GM19397 (cell line): ENCODE measurements around the gene TCF12.
"Not testable (repeated sequence)": the region's sequence is repeated elsewhere in the genome, so short reads cannot be mapped to it uniquely, and the experiment has no call there.

Source experiments
- ATAC-seq: cut with Tn5 transposase; IDR thresholded peaks from one replicate; pipeline ENCODE4 v1.9.1; 2021; ENCODE audit warnings: mild to moderate bottlenecking, moderate library complexity; ENCODE audit not compliant: unreplicated experiment

Gene TCF12

GRCh38 chr15:57129064-57129463 is 210.6 kb downstream of the TCF12 start:
- ATAC-seq: no peak

- ATAC-seq: no peak
Measured at GRCh38 chr15:57130956-57131355, 212.5 kb downstream of the TCF12 start.

- ATAC-seq: no peak
Measured at GRCh38 chr15:57133127-57133968, 214.9 kb downstream of the TCF12 start.

- no peak for ATAC-seq
Measured at GRCh38 chr15:57134071-57134605, 215.7 kb downstream of the TCF12 start.

GRCh38 chr15:57134851-57135250 is 216.4 kb downstream of the TCF12 start:
- no peak for ATAC-seq

- no peak for ATAC-seq
Measured at GRCh38 chr15:57135800-57136199, 217.4 kb downstream of the TCF12 start.

- no peak for ATAC-seq
Measured at GRCh38 chr15:57138349-57138788, 219.9 kb downstream of the TCF12 start.

- ATAC-seq: no peak
Measured at GRCh38 chr15:57143511-57144078, 225.2 kb downstream of the TCF12 start.

GRCh38 chr15:57144448-57144847 is 226.0 kb downstream of the TCF12 start:
- no peak for ATAC-seq

- ATAC-seq: no peak
Measured at GRCh38 chr15:57146506-57147201, 228.2 kb downstream of the TCF12 start.

- no peak for ATAC-seq
Measured at GRCh38 chr15:57147621-57148020, 229.2 kb downstream of the TCF12 start.

GRCh38 chr15:57148262-57148661 is 229.8 kb downstream of the TCF12 start:
- no peak for ATAC-seq

- no peak for ATAC-seq
Measured at GRCh38 chr15:57149196-57149595, 230.8 kb downstream of the TCF12 start.

- ATAC-seq: no peak
Measured at GRCh38 chr15:57150066-57150865, 231.8 kb downstream of the TCF12 start.

GRCh38 chr15:57150866-57151203 is 232.4 kb downstream of the TCF12 start:
- ATAC-seq: not testable (repeated sequence)

GRCh38 chr15:57152133-57152532 is 233.7 kb downstream of the TCF12 start:
- ATAC-seq: no peak

- ATAC-seq: no peak
Measured at GRCh38 chr15:57152666-57153539, 234.5 kb downstream of the TCF12 start.

GRCh38 chr15:57156210-57156884 is 237.9 kb downstream of the TCF12 start:
- no peak for ATAC-seq

- no peak for ATAC-seq
Measured at GRCh38 chr15:57158589-57158988, 240.1 kb downstream of the TCF12 start.
